HL-60 (cell line): ENCODE data around the gene TXNRD2.

Experiments
- DNase-seq, 2 experiments: peaks; one replicate each; pipeline ENCODE4 v3.0.0-alpha.2; 2010 to 2020; ENCODE audit warnings: low read depth in 1 of 2, low spot score in 1 of 2
- H3K27ac ChIP-seq: fragments of 250-450 bp; sonication (Bioruptor Pico); replicated peaks from 2 replicates; pipeline ENCODE4 v1.5.1; 2020; ENCODE audit warnings: mild to moderate bottlenecking, moderate library complexity
- H3K27me3 ChIP-seq: fragments of 250-450 bp; sonication (Bioruptor Pico); 2 replicates; pipeline ENCODE4 v1.5.1; 2021; ENCODE audit warnings: mild to moderate bottlenecking, moderate library complexity; ENCODE audit not compliant: insufficient read depth, poor library complexity, severe bottlenecking
- H3K4me3 ChIP-seq: replicated peaks from 2 replicates; pipeline ENCODE4 v1.5.1; 2011; ENCODE audit warnings: mild to moderate bottlenecking, control low read depth, low read length; ENCODE audit not compliant: insufficient read depth
- GABPA ChIP-seq: IDR thresholded peaks from 2 replicates; pipeline ENCODE4 v1.6.1; 2012; ENCODE audit warnings: low read depth
- POLR2AphosphoS5 ChIP-seq: IDR thresholded peaks from 2 replicates; pipeline ENCODE4 v1.6.1; 2012; ENCODE audit warnings: low read depth
- SPI1 ChIP-seq: IDR thresholded peaks from 2 replicates; pipeline ENCODE4 v1.6.1; 2012; ENCODE audit warnings: low read depth, mild to moderate bottlenecking, borderline replicate concordance
- TF ChIP-seq, protein P1 (sequence below): IDR thresholded peaks from 2 replicates; pipeline ENCODE4 v1.6.1; 2012; ENCODE audit warnings: low read depth; ENCODE audit not compliant: insufficient replicate concordance
- TF ChIP-seq, protein P2 (sequence below): IDR thresholded peaks from one replicate; pipeline ENCODE4 v1.5.1; 2011; ENCODE audit warnings: low read length, control low read depth, inconsistent platforms; ENCODE audit not compliant: insufficient read depth

The TXNRD2 gene

DNA sequence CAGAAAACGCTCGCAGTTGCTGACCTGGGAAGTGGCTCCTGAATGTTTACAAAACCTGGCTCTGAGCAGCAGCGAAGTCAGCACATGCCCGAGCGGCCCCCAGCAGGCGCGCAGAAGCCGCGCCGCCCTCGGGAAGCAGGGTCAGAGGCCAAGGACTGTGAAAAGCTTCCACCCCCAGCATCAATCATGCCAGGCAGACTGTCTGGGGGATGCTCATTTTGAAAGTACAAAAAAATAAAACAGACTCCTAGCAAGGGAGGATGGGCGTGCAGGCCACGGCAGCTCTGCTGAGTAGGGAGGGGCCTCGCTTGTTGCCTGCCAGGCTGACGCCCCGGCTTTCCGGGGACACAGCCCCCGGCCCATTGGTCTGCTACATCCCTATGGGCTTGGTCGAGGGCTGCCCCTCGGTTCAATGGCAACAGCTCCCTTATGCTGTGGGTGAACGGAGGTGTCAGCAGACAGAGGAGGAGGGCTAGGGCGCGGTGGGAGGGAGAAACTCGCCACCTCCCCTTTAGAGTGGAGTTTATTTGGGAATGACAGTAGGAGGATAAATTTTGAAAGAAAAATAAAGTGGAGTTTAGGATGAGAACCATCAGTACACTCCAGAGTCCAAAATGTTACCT, 49.2 kb downstream of the TXNRD2 start:
- H3K4me3 ChIP-seq, result no peak overlapping the region
- TF ChIP-seq, protein P1, sequence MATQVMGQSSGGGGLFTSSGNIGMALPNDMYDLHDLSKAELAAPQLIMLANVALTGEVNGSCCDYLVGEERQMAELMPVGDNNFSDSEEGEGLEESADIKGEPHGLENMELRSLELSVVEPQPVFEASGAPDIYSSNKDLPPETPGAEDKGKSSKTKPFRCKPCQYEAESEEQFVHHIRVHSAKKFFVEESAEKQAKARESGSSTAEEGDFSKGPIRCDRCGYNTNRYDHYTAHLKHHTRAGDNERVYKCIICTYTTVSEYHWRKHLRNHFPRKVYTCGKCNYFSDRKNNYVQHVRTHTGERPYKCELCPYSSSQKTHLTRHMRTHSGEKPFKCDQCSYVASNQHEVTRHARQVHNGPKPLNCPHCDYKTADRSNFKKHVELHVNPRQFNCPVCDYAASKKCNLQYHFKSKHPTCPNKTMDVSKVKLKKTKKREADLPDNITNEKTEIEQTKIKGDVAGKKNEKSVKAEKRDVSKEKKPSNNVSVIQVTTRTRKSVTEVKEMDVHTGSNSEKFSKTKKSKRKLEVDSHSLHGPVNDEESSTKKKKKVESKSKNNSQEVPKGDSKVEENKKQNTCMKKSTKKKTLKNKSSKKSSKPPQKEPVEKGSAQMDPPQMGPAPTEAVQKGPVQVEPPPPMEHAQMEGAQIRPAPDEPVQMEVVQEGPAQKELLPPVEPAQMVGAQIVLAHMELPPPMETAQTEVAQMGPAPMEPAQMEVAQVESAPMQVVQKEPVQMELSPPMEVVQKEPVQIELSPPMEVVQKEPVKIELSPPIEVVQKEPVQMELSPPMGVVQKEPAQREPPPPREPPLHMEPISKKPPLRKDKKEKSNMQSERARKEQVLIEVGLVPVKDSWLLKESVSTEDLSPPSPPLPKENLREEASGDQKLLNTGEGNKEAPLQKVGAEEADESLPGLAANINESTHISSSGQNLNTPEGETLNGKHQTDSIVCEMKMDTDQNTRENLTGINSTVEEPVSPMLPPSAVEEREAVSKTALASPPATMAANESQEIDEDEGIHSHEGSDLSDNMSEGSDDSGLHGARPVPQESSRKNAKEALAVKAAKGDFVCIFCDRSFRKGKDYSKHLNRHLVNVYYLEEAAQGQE, result no peak
- 0 out of 2 replicates have a peak, but pooled peaks have one; percentile 1 for TF ChIP-seq GABPA
- TF ChIP-seq, protein P2, sequence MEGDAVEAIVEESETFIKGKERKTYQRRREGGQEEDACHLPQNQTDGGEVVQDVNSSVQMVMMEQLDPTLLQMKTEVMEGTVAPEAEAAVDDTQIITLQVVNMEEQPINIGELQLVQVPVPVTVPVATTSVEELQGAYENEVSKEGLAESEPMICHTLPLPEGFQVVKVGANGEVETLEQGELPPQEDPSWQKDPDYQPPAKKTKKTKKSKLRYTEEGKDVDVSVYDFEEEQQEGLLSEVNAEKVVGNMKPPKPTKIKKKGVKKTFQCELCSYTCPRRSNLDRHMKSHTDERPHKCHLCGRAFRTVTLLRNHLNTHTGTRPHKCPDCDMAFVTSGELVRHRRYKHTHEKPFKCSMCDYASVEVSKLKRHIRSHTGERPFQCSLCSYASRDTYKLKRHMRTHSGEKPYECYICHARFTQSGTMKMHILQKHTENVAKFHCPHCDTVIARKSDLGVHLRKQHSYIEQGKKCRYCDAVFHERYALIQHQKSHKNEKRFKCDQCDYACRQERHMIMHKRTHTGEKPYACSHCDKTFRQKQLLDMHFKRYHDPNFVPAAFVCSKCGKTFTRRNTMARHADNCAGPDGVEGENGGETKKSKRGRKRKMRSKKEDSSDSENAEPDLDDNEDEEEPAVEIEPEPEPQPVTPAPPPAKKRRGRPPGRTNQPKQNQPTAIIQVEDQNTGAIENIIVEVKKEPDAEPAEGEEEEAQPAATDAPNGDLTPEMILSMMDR, result no peak
- H3K27me3 ChIP-seq, result no peaks in the 10 kb centered on the region
- peak overlapping the region; percentile 86 for H3K27ac ChIP-seq
- no peak for DNase-seq

DNA sequence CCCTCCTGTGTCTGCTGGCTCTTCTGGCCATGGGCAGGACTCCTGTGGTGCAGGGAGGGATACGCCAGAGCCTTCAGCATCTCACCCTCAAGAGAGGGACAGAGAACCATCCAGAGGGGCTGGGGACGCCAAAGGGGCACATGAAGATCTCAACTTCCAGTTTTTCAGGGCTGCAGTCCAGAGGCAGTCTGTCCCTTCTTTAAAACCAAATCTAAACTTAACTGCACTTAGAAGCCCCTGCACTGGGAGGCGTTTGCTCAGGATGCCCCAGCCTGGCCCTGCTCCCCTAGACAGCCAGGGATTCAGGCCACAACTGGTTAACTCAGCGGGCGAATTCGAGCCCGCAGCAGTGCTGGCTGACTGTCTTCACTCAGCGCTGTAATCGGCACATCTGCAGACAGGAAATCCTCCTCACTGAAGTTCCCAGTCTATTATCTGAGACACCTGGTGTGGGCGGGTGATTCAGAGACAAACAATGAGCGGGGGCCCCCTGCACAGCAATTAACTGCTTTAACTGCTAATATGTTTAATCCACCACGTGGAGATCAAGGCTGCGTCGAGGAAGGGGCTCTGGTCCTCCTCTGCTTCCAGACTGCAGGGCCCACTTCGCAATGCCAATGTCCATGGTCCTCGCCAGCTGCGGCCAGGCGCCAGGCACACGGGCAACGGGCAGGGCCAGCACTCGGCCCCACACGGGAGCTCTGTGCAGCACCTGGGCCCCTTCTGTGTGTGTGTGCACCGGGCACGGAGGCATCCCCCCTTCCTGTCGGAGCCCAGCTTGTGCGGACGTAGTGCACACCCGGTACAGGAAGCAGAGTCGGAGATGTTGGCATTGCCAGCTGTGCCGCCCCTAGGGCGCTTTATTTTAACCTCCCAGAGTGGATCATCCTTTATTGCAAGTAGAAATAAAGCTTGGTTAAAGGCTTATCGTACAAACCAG, 50.0 kb downstream of the TXNRD2 start:
- H3K27me3 ChIP-seq, result no peaks in the 10 kb centered on the region
- peak; percentile 33 to 85 for DNase-seq
- H3K4me3 ChIP-seq, result no peak overlapping the region
- TF ChIP-seq, protein P2, result no peak
- peak; percentile 86 for TF ChIP-seq POLR2AphosphoS5
- TF ChIP-seq, protein P1, result peak; percentile 35
- peak; percentile 7; the same call in 1 of the 2 replicates for TF ChIP-seq GABPA
- no peak for TF ChIP-seq SPI1
- H3K27ac ChIP-seq, result peak overlapping the region; percentile 86

DNA sequence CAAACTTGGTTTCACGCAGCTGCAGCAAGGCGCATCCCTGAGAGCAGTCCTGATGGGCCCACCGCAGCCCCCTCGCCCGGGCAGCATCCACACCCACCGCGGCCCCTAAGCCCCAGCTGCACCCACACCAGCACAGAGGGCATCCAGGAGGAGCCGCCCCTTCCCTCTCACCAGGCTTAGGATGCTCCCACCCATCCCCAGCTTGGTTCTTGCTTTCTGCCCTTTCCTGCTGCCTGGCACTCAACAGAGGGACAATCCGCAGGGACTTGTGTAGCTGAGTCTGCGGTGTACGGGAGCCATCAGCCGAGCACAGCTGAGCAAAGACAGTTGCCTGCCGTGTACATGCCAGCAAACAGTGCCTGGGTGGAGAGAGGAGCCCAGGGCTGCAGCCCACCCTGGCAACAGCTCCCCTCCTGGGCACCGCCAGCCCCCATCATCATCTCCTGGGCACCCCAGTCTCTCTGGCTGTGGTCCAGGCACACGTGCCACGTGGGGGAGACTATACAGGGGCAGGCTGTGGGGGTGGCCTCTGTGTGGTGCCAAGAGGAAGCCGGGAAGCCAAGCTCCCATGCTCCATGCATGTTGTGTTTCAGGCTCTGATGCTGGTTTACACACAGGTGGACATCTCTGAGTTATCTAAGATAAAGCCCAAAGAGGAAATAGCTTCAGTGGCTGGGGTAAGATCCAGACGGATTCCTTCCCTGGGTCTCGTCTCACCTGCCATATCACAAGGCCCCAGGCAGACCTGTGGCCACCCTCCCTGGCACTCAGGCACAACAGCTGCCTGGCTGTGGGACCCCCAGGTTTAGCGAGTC, 50.9 kb downstream of the TXNRD2 start:
- DNase-seq, result peak in 1 of 2 experiments; percentile 14
- TF ChIP-seq POLR2AphosphoS5, result no peak
- TF ChIP-seq GABPA, result no peak
- no peaks in the 10 kb centered on the region for H3K27me3 ChIP-seq
- H3K27ac ChIP-seq, result peak overlapping the region; percentile 86
- no peak overlapping the region for H3K4me3 ChIP-seq
